ENCODE data around the gene MBP.
A peak's percentile ranks its signal among the peaks of the same experiment; 100 is the strongest.

The MBP gene
- 446 to 534 reads per million in 2 donors for total RNA-seq

DNA sequence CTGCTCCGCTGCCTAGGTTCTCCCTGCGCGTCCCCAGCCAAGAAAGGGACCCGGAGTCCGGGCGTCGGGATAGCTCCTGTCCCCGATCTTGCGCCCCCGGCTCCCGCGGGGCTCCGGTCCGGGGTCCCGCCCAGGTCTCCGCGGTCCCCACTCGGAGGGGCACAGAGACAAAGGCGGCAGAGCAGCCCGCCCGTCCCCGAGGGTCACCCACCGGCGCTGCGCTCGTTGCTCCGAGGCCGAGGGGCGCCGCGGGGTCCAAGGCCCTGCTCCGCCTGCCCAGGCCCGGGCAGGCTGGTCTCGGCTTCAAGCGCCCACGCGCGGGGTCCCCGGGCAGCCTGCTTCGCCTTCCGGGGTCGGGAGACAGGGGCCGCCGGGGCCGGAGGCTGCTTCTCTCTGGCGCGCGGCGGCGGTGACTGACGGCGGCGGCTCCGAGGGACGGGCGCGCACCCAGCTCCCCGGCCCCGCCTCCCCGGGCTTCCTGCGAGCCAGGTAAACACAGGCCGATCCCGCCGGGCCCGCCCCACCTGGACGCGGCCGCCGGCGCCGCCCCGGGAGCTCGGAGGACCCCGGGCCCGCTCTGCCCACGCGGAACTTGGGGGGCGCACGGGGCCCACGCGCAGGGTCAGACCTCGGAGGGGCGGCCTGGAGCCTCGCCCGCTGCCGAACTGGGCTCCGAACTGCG lies at the start of gene MBP:
TSS of gene MBP (minus strand) at position 415 of the 682 bp plus-strand sequence. CDS start 27,522 bp downstream, outside the sequence.
- peak; percentile 55 for DNase-seq

DNA sequence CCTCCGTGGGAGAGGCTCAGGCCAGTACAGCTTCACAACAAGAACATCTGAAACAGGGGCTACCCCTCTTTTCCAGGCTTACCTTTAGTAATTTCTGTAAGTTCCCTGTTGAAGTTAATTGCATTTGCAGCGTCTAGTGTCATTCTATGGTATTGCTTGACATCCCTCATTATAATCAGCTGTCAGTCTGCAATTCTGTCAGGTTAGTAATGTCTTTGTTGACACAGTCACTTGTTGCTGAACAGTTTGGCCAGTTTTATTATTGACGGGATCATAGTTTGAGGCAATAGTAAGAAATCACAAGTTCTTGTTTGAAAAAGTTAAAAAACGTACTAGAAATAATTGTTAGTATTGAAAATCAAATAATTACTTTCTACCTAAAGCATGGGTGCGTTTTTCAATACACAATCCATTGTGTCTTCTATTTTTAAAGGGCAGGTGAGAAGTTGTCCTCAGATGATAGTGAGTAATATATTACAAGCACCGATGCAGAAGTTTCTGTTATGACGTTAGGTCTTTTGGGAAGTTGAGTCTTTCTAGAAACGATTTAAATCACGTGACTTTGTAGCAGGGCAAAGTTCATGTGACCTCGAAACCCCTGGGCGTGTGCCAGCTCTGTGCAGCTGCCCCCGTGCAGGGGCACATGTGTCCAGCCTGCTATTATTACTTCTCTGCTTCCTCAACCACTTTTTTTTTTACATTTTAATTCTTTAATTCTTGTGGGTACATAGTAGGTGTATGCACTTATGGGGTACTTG lies 49.5 kb upstream of the MBP start:
- no peak for DNase-seq

DNA sequence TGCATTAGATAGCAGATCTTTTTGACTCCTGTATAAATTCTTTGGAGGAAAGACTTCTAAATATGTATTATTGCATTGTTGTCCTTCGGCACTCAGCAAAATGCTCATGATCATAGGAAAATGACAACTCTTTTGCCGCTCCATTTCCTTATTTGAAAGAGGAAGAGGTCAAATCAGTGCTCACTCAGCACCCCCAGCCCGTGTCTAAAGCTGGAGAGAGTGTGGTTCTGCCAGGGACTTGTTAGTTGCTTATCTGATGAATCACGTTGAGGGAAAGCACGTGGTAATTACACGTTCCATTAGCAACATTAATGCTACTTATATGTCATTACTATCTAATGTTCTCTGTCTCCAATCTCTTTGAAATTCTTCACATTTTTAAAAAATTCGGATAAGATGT lies 46.0 kb upstream of the MBP start:
- DNase-seq: no peak

DNA sequence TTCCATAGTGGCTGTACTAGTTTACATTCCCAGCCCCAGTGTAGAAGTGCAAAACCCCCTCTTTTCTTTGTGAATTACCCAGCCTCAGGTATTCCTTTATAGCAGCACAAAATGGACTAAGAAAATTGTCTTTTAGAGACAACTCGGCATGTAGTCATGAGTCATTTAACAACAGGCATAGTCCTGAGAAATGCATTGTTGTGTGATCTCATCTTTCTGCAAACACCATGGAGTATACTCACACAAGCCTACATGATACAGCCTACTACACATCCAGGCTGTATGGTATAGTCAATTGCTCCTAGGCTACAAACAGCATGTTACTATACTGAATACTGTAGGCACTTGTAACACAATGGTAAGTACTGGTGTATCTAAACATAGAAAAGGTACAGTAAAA lies 44.4 kb upstream of the MBP start:
- no peak for DNase-seq

DNA sequence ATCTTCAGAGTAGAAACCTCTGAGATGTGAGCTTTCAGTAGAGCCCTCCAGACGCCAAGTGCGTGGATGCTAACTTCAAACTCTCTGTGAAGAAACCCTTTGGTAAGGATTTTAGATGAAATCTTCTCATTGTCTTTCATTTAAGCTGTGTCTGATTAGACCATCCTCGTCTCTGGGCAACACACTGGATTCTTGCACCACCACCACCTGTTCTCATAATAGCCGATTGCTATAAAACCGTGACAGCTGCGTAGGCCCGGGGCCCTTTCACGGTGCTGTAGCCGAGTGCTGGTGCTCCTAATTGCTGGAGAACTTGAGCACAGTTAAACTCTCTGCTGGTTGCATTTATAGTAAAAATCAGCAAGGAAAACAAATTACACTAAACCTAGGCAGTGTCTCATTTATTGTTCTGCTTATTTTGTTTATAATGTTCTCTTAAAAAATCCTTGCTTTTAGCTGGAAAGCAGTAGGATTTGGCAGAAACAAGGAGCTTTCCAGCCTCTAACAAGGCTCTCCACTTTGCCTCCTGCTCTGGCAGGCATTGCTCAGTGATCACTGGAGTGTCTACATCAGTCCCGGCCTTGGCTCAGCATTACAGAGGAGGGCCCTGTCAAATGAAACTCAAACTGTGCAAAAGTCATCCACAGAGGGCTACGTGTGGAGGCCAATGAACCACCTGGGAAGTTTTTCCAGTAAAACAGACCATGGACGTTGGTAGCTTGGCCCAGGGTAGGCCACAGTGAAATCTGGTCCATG lies 40.9 kb upstream of the MBP start:
- no peak for DNase-seq

DNA sequence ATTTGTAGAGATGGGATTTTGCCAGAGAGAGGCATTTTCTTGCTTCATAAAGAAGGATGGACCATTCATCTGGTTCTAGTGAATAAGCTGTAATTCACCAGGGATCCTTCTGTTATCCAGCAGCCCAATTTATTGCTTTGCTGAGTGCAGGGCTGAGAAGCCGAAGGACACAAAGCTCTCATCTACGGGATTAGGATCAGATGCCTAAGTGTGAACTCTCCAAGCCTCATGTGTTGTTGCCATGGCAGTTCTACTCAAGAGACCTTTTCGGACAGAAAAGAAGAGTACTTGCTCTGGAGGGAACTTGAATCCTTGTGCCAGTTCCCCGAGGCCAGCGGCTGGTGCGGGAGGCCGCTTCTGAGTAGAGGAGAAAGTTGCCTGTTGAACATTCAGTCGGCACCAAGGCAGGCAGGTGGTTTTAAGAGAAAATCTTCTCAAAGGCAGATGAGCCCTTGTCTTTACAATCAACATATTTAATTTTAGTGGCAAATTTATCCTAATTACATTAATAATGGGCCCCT lies 38.4 kb upstream of the MBP start:
- DNase-seq: no peak

DNA sequence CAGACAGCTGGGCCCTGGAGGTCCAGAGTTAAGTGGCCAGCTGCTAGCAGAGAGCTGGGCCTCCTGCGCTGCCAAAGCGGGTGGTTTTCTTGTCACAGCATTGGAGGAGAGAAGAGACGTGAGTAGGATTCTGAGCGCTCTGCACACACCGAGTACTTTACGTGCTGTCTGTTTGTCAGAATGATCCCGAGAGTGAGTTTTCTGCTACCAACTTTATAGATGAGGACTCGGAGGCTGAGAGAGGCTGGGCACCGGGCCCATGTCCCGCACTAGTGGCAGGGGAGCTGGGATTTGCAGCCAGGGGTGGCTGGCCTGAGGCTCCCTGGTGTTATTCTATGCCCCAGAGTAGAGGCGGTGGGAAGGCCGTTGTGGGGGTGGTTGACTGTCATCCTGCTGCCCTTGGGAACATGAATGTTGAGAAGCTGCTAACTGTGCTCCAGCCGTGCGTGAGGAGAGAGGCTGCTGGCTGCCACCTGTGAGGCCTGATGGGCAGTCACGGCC lies 36.3 kb upstream of the MBP start:
- DNase-seq: no peak

DNA sequence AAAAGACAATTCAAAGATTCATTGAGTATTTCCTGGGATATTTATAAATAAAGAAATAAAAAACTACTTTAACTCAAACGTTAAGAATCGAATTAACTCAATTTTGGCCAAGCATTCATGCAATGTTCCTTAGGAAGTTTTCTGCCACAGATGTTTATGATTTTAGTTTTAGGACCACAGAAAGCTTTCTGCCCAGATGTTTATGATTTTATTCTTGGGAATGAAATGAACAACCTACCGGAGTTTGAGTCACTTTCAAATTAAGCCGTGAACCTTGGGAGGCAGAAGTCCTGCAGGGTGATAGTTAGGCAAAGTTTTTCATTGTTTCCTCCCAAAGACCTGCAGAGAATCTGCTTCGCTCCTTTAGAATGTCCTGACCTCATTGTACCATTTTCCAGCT lies 34.7 kb upstream of the MBP start:
- DNase-seq: no peak

DNA sequence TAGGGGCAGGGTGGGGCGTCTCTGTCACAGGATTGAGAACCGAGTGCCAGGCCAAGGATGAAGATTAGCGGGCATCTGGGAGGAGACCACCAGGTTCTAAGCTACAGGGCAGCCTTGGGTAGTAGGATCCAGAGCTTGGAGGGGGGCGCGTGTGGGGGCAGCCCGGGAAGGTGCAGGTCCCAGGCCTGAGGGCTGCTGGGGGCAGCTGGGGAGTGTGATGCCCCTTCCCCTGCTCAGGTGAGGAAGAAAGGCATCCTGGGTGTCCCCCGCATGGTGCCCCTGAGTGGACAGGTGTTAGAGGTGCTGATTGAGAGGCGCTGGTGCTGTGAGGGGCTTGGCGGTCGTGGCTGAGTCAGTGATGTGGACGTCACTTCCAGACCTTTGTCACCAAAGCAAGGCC lies 33.9 kb upstream of the MBP start:
- no peak for DNase-seq

DNA sequence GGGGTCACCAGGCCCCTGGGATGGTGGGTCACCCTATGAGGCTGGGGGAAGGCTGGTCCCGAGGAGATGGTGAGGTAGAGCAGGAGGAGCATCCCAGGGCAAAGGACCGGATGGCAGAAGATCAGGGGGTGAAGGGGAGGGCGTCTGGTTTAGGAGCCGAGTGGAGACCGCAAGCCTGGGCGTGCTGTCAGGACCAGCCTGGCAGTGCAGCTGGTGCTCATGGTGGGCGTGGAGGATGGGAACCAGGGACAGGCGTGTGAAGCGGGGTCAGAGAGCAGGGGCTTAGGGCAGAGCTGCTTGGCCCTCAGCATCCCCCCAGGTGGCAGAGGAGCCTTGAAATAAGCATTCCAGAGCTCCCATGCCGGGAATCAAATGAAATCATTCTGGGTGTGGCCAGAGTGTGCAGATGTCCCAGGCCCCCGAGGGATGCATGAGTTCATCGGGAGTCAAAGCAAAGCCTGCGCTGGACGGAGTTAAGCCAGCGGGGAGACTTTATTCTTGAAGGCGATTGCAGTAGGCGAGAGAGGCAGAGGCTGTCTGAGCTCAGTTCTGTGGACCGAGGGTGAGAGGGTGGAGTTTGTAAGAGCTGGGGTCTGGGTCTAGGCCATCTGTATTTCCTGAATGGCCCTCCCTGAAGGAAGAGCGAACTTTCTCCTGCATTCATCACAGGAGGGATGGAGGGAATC lies 33.1 kb upstream of the MBP start:
- no peak for DNase-seq

DNA sequence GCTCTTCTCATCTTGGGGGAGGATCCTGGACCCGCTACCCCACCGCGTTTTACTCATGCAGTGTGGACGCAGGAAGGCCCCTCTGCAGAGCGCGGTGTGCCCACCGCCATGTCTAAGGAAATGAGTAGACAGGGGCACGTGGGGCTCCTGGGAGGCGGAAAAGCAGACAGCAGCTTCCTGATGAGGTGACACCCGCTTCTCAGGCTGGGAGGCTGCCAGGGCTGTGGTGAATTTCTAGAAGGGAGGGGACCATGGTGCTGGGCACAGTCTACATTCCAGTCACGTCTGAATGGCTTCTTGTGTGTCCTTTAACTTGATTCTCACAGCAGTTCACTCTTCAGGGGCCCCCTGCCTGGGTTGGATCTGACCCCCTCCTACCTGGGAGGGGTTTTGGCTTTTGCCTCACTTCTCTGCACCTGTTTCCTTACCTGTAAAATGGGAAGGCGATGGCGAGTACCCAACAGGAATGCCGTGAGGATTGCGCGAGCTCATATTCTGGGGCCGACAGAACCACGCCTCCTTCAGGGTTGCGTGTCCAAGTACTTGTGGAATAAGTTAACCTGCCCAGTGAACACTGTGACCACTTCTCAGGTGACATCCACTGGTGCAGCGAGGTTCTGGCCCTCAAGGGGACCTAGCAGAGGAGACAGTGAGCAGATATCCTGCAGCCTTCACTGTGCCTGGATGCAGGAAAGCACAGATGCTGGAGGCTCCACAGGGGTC lies 32.3 kb upstream of the MBP start:
- DNase-seq: no peak

DNA sequence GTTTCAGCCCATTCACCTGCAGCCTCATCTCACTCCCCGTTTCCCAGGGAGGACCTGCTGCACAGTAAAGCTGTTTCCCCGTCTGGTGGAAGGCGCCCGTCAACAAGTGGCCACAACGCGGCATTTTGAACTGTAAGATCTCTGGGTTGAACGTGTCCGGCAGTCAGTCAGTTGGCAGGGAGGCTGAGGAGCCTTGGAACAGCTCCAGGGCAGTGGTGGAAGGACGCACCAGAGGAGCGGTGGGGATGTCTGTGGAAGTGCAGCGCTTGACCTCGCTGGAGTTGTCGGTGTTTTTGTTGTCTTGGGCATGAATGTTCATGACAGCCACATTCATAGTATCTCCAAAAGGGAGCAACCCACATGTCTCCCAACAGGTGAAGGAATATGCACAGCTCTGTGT lies 31.4 kb upstream of the MBP start:
- DNase-seq: no peak

DNA sequence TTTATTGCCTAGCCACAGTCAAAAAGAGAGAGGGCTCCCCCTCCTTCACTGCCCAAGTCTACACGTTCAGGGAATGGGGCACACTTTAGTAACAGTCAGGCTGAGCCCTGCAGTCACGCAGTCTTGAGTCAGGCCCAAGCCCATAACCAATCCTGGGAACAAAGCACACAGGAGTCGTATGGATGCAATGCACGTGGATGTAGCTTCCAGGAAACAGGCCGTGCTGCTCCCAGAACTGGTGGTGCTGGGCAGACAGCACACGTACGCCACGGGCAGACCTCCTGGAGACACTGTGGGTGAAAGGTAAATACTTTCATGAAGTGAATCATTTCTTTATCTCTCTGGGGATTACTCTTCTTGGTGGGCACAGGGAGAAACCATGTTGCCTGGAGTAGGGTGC lies 30.0 kb upstream of the MBP start:
- no peak for DNase-seq

DNA sequence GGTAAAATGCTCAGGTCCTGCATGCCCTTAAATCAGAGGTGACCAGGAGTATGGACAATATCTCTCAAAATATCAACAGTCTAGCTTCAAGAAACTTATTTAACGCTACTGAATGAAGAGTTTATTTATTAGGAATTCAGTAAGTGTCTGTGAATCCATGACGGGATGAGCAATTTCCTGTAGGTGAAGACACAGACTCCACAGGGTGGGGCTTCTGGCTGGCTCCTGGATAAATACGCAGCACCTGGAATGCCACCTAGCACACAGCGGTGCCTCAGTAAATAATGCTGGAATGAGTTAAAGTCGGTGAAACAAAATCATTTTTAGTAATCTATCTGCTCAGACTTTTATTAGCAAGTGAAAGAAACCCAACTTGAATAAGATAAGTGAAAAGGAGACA lies 29.4 kb upstream of the MBP start:
- DNase-seq: no peak

DNA sequence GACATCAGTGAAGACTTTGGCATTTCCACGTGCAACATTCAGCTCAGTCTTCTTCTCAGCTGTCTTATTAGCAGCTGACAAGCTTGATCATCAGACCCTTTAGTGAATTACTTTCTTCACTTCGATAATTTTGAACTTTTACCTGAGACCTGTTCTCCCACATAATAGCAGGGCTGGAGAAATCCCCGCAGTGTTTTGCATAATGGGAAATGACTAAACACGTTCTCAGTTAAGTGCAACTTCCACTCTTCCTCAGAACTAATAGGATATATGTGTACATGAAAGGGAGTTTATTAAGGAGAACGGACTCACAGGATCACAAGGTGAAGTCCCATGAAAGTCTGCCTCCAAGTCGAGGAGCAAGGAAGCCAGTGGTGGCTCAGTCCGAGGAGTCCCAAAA lies 28.8 kb upstream of the MBP start:
- no peak for DNase-seq

DNA sequence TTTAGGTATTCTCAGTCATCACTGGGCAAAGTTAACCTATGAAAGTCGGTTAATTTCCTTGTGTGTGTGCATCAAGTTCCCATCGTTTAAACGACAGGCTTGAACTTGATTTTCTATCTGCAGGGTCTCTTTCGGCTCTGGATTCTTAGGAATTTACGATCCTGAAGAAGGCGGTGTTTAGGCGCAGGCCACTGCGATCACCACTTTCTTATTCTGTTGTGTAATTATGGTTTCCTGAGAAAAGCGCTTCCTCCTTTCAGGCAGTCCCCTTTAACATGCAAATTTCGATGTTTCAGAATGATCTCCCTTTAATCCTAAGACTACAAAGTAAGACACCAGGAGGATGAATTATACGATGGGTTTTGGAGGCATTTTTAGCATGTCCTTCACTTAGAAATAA lies 27.9 kb upstream of the MBP start:
- no peak for DNase-seq

DNA sequence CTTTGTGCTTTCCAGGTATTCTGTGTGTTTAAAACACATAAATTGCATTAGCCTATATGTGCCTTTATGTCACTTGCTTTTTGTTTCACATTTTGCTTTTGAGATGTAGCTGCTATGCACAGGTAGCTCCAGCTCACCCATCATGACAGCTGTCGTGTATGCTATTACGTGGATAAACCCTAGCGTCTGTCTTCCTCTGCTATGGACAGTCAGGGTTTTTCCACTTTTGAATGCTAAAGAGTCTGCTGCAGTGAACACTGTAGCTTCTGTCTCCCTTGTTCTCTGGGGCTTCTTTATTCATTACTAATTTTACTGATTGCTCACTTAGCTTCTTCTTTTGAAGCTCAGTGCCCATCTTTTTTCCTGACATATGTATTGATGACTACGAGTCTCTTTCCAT lies 24.7 kb upstream of the MBP start:
- DNase-seq: no peak

DNA sequence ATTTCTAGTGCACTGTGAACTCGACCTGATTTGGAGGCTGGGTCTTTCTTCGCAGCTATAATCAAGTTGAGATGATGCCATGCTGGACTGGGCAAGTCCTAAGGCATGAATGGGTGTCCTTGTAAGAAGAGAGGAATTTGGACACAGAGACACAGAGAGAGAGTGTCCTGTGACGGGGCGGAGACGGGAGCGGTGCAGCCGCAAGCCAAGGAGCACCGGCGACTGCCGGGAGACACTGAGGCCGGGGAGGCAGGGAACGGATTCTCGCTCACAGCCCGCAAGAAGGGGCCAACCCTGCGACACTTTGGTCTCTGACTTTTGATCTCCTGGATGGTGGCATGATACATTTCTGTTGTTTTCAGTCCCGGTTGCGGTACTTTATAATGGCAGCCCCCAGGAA lies 22.4 kb upstream of the MBP start:
- no peak for DNase-seq

DNA sequence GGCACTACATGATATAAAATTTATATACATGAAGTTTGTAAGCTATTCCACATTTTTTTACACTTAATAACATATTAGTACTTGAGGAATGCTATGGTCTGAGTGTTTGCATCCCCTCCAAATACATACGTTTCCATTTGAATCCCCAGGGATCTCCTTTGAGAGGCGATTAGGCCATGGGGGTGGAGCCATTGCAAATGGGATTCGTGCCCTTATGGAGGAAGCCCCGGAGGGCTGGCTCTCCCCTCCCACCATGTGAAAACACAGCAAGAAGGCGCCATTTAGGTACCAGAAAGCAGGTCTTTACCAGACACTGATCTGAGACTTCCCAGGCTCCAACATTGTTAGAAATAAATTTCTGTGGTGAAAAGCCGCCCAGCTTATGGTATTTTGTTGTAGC lies 20.8 kb upstream of the MBP start:
- DNase-seq: no peak

DNA sequence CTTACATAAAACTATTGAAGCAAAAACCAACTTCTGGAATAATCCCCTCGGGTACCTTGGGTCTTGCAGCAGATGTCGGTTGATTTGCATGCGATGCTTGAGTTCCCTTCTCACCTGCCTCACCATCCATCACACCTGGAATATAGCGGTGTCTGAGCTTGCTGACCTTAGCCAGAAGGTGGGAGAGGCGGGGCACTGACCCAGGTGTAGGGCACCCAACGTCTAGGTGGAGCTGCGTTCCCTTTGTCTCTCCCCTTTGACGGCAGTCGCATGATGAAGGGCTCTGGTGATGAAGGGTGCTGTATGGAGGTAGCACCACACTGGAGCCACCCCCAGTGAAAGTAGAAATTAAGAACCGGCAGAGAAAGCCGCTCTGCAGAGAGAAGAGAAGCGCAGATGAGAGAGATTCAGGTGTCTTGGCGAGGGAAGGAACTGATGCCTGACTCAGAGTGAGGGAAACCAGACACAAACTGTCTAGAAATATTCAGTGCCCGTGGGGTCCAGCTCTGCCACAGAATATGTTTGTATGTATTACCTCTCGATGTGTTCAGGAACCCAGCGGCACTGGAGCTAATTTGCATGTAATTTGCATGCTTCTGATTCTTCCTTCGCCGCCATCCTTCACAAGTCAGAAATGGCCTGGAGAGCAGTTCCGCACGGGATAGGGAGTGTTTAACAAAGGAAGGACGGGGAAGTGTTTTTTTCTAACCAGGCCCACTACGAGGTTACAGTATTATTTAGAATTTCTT lies 19.4 kb upstream of the MBP start:
- no peak for DNase-seq

DNA sequence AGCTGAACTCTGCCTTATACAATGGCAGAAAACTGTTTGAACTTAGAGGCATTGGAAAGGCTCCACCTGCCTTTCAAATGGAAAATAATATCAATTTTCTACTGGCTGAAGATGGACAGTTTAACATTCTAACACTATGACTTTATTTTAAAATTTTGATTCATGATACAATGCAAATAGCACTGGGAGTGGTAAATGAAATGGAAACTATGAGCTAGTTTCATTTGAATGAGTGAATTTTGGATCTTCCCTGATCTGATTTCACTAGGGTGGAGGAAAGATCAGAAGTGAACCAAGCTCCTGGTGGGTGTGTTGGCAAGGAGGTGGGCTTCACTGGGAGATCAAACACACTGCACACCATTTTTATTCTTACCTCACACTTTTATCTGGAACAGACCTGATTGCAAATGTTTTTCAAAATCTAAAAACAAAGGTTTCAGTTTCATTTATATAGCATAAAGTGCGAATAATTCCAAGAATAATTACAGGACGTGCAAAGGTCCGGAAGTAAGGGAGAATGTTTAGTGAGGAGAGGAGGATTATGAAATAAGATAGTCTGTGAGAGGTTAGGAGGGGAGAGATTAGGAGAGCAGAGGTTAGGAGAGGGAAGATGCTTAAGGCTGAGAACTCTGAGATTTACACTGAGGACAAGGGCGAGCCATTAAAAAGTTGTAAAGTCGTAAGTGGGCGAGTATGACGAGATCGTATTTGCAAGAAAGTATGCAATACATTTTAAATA lies 18.6 kb upstream of the MBP start:
- DNase-seq: no peak
